Kidney (tissue), 14 donors: ENCODE measurements around the gene OR5K2. TPM values are rescaled to one million over a fixed set of nuclear protein-coding genes. Genes with fewer than 3 reads are reported as not detected.

Experiments
- DNase-seq, 5 donors: peaks; one replicate each; pipeline ENCODE4 v3.0.0-alpha.2; 2013 to 2020
- FAIRE-seq: peaks from 2 replicates; lab custom pipeline; 2012; peaks lifted over from hg19 to GRCh38; lab: Jason Lieb, UNC
- H3K27ac ChIP-seq, 2 donors: one replicate each; pipeline ENCODE4 v1.7.0; 2013; ENCODE audit warnings: low read depth in 2 of 2, low read length in 2 of 2, inconsistent platforms in 1 of 2
- H3K27me3 ChIP-seq: one replicate; pipeline ENCODE4 v1.7.1; 2013; ENCODE audit warnings: low read length, inconsistent platforms; ENCODE audit not compliant: control insufficient read depth, insufficient read depth
- H3K36me3 ChIP-seq, 3 donors: one replicate each; pipeline versions ENCODE4 v1.7.0 to v1.7.1; 2013; ENCODE audit warnings: low read length in 3 of 3, control low read depth in 1 of 3, inconsistent platforms in 1 of 3; ENCODE audit not compliant: insufficient read depth in 3 of 3, control insufficient read depth in 2 of 3
- H3K4me1 ChIP-seq, 3 donors: one replicate each; pipeline versions ENCODE4 v1.7.0 to v1.7.1; 2013; ENCODE audit warnings: low read length in 3 of 3, inconsistent platforms in 1 of 3, low read depth in 1 of 3; ENCODE audit not compliant: control insufficient read depth in 2 of 3, insufficient read depth in 2 of 3
- H3K4me3 ChIP-seq, 3 donors: one replicate each; pipeline versions ENCODE4 v1.7.0 to v1.8.1; 2013; ENCODE audit warnings: low read length in 3 of 3, control low read depth in 1 of 3, inconsistent platforms in 1 of 3
- H3K9ac ChIP-seq, 3 donors: one replicate each; pipeline versions ENCODE4 v1.7.0 to v1.7.1; 2013; ENCODE audit warnings: low read length in 3 of 3, control low read depth in 1 of 3, inconsistent platforms in 1 of 3
- H3K9me3 ChIP-seq, 3 donors: one replicate each; pipeline versions ENCODE4 v1.7.0 to v1.7.1; 2013; ENCODE audit warnings: low read length in 3 of 3, control low read depth in 1 of 3, inconsistent platforms in 1 of 3; ENCODE audit not compliant: control insufficient read depth in 2 of 3, insufficient read depth in 1 of 3
- intact Hi-C: fragments of 100-400 bp; cut with DNase I; formaldehyde crosslinking; loops from one replicate; pipeline ENCODE4 v1.11.1; 2022
- polyA plus RNA-seq: library from polyadenylated mRNA; stranded (reverse); fragments of 350-450 nt; fragmentation: Illumina TruSeq; extraction: RNeasy Lipid Tissue Mini Kit (QIAGEN cat#74804); gene quantifications from one replicate; pipeline ENCODE4 v1.2.3, GENCODE V29; 2014; ENCODE audit warnings: low read depth, low replicate concordance; ENCODE audit not compliant: insufficient read depth
- total RNA-seq: library from RNA; stranded (reverse); fragmentation: NEBNext Ultra II Directional; extraction: Animal tissue kit (Norgen Biotek cat#: 25700); gene quantifications from one replicate; pipeline ENCODE4 v1.2.1, GENCODE V29; 2021
- TF ChIP-seq, protein P1 (sequence below): IDR thresholded peaks from 3 replicates; pipeline ENCODE4 v1.5.1; 2012; ENCODE audit warnings: mild to moderate bottlenecking, moderate library complexity, borderline replicate concordance; ENCODE audit not compliant: insufficient read depth; ENCODE audit errors: extremely low read depth
- donor health status: control.
- donor health status: control.
- donor health status: control.
- donor health status: control.
- donor health status: control.
- donor health status: DM: yes; HTN: yes; CAD: no.
- donor health status: Normal renal cell carcinoma (clear cell type).

The OR5K2 gene
- total and polyA plus RNA-seq, 2 donors from 2014 or later, result not detected

DNA sequence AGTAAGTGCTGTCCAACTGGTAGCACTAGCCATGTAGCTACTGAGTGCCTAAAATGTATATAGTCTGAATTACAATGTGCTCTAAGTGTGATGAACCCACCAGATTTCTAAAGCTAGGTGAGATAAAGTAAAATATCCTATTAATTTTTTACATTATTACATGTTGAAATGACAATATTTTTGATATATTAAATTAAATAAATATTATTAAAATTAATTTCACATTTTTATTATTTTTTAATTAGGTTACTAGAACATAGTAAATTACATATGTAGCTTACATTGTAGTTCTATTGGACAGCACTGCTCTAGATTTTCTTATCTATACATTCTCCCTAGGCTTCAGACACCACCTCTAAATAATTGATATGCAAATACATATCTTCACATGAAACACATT is 43.7 kb upstream of the OR5K2 start:
- Histone ChIP-seq H3K9ac (no peak overlapping the region), H3K27ac (no peak overlapping the region), H3K36me3 (no peaks in the 10 kb centered on the region), H3K9me3 (no peaks in the 10 kb centered on the region), H3K4me3 (no peak overlapping the region), H3K4me1 (no peaks in the 10 kb centered on the region), H3K27me3 (no peaks in the 10 kb centered on the region)
- DNase-seq (no peak), FAIRE-seq (peak; percentile 27)
- TF ChIP-seq, protein P1, sequence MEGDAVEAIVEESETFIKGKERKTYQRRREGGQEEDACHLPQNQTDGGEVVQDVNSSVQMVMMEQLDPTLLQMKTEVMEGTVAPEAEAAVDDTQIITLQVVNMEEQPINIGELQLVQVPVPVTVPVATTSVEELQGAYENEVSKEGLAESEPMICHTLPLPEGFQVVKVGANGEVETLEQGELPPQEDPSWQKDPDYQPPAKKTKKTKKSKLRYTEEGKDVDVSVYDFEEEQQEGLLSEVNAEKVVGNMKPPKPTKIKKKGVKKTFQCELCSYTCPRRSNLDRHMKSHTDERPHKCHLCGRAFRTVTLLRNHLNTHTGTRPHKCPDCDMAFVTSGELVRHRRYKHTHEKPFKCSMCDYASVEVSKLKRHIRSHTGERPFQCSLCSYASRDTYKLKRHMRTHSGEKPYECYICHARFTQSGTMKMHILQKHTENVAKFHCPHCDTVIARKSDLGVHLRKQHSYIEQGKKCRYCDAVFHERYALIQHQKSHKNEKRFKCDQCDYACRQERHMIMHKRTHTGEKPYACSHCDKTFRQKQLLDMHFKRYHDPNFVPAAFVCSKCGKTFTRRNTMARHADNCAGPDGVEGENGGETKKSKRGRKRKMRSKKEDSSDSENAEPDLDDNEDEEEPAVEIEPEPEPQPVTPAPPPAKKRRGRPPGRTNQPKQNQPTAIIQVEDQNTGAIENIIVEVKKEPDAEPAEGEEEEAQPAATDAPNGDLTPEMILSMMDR, result no peak
- intact Hi-C loops, result no loop called here

DNA sequence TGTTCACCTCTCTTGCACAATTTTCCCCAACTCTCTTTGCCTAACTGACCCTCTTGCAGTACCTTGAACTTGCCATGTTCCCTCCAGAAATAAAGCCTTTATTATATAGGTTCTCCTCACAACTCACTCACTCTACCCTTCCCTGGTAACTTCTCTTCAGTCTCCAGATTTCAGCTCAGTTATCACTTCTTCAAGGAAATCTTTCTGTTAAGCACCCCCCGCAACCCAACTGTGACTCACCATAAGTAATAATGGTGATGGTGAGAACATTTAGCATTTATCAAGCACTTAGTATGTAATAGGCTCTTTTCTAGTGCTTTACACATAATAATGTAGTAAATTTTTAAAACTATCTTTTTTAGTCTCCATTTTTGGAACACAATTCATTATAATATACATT is 42.6 kb upstream of the OR5K2 start:
- no peak for FAIRE-seq
- Histone ChIP-seq H3K27ac (no peak overlapping the region), H3K9ac (no peak overlapping the region), H3K27me3 (no peaks in the 10 kb centered on the region), H3K9me3 (no peaks in the 10 kb centered on the region), H3K4me1 (no peaks in the 10 kb centered on the region), H3K36me3 (no peaks in the 10 kb centered on the region), H3K4me3 (no peak overlapping the region)
- TF ChIP-seq, protein P1, result no peak
- DNase-seq, result no peak
- intact Hi-C loops, result no loop called here

- no peak overlapping the region for H3K27ac ChIP-seq
- DNase-seq, result no peak
These were observed 39.9 kb upstream of the OR5K2 start for GRCh38 chr3:98457543-98457942.

More at GRCh38 chr3:98457543-98457942, 39.9 kb upstream of the OR5K2 start:
- no peak for FAIRE-seq
- Histone ChIP-seq H3K27me3 (no peaks in the 10 kb centered on the region), H3K9me3 (no peaks in the 10 kb centered on the region), H3K9ac (no peak overlapping the region), H3K4me1 (no peaks in the 10 kb centered on the region), H3K4me3 (no peak overlapping the region), H3K36me3 (no peaks in the 10 kb centered on the region)
- TF ChIP-seq, protein P1, result no peak
- intact Hi-C loops, result no loop called here
